Fibroblast of the aortic adventitia (primary cell): Measurements from ENCODE around the gene TAF7L. TPM values are rescaled to one million over a fixed set of nuclear protein-coding genes. Genes with fewer than 3 reads are reported as not detected.
A peak's percentile ranks its signal among the peaks of the same experiment; 100 is the strongest.

Experiments
- DNase-seq: peaks from one replicate; pipeline ENCODE4 v3.0.0-alpha.2; 2010; ENCODE audit warnings: low read depth
- H3K4me3 ChIP-seq: 2 replicates; pipeline ENCODE4 v1.5.1; 2011; ENCODE audit warnings: low read depth, mild to moderate bottlenecking, control low read depth, low read length, moderate library complexity
- total RNA-seq: library from RNA; depleted of rRNA; stranded (reverse); fragments of >200 nt; gene quantifications from 2 replicates; pipeline ENCODE4 v1.2.3, GENCODE V29; 2012; ENCODE audit warnings: low replicate concordance
- TF ChIP-seq, protein P1 (sequence below): IDR thresholded peaks from 2 replicates; pipeline ENCODE4 v1.5.1; 2011; ENCODE audit warnings: mild to moderate bottlenecking, low read length, control low read depth, inconsistent platforms; ENCODE audit not compliant: insufficient read depth

TAF7L gene
- total RNA-seq, 1 donor = 0.63 TPM

DNA sequence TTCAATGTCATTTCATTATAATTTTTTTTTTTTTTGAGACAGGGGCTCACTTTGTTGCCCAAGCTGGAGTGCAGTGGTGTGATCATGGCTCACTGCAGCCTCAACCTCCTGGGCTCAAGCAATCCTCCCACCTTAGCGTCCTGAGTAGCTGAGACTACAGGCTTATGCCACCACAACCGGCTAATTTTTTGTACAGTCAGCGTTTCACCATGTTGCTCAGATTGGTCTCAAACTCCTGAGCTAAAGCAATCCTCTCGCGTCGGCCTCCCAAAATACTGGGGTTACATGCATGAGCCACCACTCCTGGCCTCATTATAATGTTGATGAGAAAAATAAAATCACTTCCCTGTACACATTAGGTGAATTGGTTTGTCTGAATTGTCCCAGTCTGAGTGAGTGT lies 16.9 kb downstream of the TAF7L start:
- no peak overlapping the region for H3K4me3 ChIP-seq
- TF ChIP-seq, protein P1, sequence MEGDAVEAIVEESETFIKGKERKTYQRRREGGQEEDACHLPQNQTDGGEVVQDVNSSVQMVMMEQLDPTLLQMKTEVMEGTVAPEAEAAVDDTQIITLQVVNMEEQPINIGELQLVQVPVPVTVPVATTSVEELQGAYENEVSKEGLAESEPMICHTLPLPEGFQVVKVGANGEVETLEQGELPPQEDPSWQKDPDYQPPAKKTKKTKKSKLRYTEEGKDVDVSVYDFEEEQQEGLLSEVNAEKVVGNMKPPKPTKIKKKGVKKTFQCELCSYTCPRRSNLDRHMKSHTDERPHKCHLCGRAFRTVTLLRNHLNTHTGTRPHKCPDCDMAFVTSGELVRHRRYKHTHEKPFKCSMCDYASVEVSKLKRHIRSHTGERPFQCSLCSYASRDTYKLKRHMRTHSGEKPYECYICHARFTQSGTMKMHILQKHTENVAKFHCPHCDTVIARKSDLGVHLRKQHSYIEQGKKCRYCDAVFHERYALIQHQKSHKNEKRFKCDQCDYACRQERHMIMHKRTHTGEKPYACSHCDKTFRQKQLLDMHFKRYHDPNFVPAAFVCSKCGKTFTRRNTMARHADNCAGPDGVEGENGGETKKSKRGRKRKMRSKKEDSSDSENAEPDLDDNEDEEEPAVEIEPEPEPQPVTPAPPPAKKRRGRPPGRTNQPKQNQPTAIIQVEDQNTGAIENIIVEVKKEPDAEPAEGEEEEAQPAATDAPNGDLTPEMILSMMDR = no peak
- DNase-seq = no peak

- H3K4me3 ChIP-seq = no peak overlapping the region
- TF ChIP-seq, protein P1 = no peak
- DNase-seq = peak; percentile 33
Measured at GRCh38 chrX:101265869-101266428, 25.2 kb downstream of the TAF7L start.

DNA sequence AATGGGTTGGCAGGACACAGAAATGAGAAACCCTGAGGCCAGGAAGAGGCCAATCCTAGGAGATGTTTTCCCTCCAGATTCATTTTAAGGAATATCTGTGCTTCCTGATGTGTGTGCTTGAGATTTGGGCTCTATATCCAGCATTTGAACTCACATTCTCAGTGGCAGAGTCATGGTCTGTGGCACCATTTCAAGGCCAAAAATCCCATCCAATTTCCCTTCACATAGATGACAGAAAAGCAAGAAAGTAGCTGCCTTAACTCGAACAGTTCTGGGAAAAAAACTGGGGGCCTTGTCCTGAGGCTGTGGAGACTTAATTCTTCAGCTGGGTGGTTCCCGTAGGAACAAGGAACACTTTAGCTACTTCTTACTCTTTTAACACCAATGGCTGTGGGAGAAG lies 27.4 kb downstream of the TAF7L start:
- no peak overlapping the region for H3K4me3 ChIP-seq
- peak; percentile 63 for DNase-seq
- TF ChIP-seq, protein P1 = no peak

GRCh38 chrX:101262590-101262989 lies 28.5 kb downstream of the TAF7L start:
- no peak for DNase-seq
- no peak overlapping the region for H3K4me3 ChIP-seq
- TF ChIP-seq, protein P1 = no peak

GRCh38 chrX:101260435-101260834 lies 30.7 kb downstream of the TAF7L start:
- TF ChIP-seq, protein P1 = peak; percentile 28
- peak; percentile 9 for DNase-seq

GRCh38 chrX:101258259-101258581 lies 32.9 kb downstream of the TAF7L start:
- no peak for DNase-seq
- no peak overlapping the region for H3K4me3 ChIP-seq
- TF ChIP-seq, protein P1 = no peak

More at GRCh38 chrX:101260435-101260834, 30.7 kb downstream of the TAF7L start:
- no peak overlapping the region for H3K4me3 ChIP-seq
